OCI-M2 (cell line): ENCODE data around the gene JMJD6.
A peak's percentile ranks its signal among the peaks of the same experiment; 100 is the strongest.

Source experiments
- DNase-seq: peaks from one replicate; lab custom pipeline; 2025; ENCODE audit not compliant: unreplicated experiment; lab: John Stamatoyannopoulos, UW

JMJD6 gene

DNA sequence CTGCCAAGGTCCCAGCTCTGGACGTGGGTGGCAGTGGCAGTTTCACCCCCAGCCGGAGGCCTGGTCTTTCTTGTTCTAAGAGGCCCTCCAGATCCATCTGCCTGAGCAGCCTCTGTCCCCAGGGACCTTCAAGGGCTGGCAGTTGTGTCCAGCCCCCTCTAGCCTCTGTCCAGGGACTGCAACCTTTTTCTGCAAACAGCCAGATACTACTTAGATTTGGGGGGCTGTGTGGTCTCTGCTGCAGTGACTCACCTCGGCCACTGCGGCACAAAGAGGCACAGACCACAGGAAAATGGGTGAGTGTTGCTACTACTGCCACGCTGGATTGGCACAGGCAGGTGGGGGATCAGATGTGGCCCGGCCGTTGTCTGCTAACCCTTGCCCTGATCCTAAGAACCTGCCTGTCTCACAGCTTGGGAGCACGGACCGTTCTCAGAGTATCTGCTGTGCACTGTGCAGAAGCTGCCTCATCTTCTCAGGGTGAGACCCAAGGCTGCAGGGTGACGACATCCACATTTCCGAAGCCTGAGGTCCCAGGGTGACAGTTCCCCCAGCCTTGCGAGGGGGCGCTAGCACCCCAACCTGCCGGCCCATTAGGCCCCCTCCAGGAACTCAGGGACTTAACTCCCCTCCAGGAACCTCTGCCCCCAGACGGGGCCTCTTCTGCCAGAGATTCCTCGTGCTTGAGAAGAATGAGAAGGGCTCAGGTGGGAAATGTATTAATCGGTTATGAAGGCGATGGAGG is 43.2 kb downstream of the JMJD6 start:
- no peak for DNase-seq

DNA sequence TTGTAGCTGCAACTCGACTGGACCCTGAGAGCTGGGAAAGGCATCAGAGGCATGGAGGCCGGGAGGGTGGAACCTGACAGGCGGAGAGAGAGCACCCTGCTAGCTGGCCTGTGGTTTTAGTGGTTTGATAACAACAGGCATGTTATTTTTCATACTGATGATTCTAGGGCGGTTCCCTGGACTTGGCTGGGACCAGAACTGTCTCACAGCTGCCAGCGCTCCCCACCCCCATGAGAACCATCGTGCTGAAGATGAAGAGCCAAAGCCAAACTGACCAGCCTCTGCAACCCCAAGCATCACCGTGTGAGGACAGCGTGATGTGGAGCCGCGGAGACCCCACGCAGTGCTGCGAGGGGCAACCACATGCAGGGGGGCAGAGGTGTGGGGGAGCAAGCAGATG is 44.1 kb downstream of the JMJD6 start:
- no peak for DNase-seq

DNA sequence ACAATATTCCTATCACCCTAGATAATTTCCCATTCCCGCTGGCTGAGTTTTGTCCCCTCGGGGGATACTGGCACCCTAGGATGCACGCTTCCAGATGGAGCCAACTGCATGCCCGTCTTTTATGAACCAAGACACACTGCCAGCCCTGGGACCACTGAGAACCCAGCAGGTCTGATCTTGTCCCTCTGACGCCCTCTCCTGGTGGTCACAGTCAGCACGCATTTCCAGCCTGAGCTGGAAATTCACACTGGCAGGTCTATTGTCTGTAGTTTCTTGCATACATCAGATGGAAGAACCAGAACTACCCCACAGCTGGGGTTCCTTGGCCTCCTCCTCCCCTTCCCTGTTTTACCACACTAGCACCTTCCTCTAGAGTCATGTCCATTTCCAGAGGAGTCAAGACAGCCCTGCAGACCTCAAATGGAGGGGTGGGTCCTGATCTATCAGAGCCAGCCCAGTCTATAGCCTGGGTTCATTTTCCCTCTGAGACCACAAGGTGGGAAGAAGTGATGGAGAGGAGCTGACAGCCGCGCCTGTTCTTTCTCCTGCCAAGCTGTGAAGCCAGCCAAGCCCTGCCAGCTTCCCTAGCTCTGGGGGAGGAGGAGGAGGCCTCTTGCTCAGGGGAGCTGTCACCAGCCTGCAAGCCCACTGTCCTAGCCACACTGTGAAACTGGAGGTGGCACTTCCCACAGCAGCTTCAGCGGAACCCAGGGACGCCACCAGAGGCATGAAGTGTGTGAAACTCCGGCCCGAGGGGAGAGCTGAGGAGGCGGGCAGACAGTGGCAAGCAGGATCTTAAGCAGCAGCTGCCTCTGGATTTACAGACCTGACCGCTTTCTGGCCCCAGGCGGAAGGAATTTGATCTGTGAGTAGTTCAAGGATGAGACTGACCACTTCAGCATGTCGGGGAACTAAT is 44.9 kb downstream of the JMJD6 start:
- peak; percentile 55 for DNase-seq

DNA sequence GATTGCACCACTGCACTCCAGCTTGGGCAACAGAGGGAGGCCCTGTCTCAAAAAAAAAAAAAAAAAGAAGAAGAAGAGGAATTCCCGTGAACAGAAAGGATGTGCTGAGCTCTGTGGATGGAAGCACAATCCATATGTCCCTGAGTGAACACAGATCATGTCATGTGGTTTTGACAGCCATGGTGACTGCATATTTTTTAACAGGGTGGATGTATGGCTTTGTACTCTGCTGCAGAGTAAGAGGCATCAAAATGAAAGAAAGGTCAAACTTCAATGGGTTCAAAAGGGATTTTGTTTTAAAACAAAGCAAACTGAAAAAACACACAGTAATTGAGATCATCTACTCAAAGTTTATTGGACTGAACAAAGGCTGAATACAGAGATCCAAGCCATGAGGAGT is 47.2 kb downstream of the JMJD6 start:
- no peak for DNase-seq

DNA sequence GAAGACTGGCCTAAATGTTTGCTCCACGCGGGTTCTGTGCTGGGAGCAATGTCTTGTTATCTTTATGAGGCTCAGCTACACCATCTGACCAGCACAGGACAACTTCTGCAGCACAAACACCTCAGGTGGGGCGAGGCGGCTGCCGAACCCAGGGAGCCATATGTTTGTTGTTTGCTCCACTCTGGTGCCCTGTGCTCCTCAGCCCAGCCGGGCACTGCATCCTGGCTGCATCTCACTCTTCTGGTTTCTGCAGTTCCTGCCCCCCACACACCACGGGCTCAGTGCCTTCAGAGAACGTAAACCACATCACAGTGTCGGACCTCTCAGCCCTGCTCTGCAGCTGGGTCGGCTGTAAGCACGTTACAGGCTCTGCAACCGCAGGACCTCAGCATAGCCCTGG is 48.1 kb downstream of the JMJD6 start:
- DNase-seq: no peak

DNA sequence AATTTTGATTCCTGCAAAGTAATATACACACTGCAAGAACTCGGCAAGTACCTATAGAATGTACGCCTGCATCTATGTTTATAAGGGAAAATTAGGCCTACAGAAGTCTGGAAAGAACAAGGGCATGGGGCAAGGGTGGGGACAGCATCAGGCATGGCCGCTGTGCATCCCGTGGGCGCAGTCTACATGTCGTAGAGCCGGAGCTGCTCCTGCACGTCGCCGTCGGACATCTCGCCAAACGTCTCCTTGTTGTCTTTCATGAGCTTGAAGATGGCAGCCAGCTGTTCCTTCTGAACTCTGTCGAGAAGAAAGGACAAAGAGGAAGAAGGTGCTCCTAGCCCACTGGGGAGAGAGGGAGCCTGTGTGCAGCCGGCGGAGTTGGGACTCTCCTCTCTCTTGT is 49.0 kb downstream of the JMJD6 start:
- DNase-seq: no peak

DNA sequence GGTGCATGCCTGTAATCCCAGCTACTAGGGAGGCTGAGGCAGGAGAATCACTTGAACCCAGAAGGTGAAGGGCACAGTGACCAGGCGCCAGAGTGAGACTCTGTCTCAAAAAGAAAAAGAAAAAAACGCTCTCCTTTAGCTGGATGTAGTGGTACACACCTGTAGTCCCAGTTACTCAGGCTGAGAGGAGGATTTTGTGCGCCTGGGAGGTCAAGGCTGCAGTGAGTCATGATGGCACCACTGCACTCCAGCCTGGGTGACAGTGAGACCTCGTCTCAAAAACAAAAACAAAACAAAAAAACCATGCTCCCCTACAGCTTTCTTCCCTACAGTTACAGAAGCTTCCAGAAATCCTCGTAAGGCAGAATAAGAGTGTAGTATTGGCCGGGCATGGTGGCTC is 49.8 kb downstream of the JMJD6 start:
- no peak for DNase-seq

DNA sequence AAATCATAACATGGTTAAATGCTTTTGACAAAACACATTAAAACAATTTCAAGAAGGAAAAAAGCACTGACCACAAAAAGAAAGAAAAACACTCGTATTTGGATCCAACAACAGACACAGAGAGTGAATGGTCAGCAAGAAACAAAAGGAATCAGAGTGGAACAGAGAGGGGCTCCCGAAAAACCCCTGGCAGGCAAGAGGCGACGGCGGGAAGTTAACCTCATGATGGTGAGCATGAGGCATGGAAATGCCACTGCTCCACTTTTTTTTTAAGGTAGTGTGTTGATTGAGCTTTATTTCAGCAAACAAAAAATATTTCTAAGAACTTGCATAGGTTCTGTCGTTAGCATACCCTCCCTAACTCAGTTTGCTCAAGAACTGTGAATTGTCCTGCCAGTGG is 50.8 kb downstream of the JMJD6 start:
- no peak for DNase-seq

DNA sequence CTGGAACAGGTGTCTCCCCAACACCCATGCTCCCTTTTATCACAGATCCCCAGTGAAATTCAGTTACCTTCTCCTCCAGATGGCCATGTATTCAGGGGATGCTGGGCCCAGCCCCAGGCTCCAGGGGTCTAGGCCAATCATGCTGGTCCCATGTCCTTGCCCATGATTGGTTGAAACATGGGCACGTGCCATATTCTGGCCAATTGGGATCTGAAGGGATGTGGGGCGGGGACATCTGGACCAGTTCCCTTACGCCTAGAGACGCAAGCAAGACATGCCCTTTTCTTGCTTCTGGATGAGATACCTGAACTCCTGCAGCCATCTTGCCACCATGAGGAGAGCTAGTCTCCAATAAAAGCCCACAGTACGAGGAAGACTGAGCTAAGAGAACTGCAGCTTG is 51.8 kb downstream of the JMJD6 start:
- no peak for DNase-seq

DNA sequence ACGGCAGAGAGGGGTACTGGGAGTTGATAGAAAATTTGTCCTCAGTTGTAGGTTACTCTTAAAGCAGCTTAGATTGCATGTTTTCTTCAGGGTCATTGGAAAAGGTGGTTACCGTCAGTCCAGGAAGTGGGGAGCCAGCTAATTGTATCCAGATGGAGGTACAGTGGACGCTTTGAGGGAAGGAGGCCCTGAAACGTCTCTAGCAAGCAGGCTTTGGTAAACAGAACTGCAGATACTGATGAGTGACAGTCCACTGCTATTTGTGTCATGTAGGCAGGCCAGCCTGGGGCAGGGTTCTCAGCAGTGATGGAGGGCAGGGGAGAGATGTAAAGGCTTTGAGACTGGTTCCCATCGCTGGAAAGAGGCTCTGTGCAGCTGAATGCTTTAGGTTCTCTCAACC is 52.7 kb downstream of the JMJD6 start:
- DNase-seq: no peak

DNA sequence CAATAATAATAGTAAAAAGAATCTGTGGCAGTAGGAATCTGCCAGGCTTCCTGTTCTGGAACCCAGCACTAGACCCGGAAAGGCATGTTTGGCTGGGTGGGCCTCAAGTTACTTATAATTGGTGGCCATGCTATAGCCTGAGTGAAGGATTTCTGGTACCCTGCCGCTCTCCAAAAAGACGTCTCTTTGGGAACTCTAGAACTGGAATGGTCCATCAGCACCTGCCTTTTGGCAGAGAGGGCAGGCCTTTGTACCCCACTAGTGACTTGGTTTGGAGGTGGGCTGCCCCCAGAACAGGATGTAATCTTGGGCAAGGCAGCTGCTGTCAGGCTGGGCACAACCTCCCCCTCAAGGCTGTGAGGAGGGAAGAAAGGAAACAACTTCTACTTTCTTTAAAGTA is 53.5 kb downstream of the JMJD6 start:
- DNase-seq: no peak

DNA sequence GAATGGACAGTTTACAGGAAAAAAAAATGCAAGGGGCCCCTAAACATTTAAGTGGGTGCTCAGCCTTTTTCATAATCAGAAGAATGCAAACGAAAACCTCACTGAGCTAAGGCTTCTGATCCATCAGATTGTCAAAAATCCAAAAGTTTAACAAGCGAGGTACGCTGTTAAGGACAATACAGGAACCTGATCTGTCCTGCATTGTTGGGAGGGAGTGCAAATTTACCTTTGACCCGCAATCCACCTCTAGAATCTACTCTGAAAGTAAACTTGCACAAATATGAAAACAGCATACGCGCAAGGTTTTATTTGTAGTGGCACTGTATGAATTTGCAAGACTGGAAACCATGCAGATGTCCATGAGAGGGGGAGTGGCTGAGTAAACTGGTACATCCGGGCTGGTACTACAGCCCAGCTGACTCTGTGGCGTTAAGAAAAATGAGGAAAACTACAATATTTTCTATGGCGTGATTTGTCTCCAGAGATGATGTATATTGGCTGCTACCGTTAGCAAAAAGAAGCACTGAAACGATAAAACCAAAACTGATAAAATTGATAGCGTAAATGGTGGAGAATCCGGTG is 54.0 kb downstream of the JMJD6 start:
- DNase-seq: no peak

DNA sequence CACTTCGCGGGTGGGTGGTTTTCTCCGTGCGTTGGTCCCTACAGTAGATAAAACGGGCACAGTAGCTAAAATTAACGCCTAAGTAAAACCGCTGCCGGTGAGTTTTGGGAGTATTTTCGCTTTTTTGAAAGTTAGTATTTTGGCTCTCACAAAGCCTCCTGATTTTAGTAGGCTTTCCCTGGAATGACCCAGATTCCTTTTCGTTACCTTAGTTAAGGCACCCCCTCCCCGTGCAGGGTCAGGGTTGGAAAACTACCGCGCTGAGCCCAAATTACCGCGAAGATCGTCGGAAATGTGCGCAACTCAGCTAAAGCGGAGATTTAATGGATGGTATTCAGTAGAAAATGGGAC is 54.5 kb downstream of the JMJD6 start:
- no peak for DNase-seq

DNA sequence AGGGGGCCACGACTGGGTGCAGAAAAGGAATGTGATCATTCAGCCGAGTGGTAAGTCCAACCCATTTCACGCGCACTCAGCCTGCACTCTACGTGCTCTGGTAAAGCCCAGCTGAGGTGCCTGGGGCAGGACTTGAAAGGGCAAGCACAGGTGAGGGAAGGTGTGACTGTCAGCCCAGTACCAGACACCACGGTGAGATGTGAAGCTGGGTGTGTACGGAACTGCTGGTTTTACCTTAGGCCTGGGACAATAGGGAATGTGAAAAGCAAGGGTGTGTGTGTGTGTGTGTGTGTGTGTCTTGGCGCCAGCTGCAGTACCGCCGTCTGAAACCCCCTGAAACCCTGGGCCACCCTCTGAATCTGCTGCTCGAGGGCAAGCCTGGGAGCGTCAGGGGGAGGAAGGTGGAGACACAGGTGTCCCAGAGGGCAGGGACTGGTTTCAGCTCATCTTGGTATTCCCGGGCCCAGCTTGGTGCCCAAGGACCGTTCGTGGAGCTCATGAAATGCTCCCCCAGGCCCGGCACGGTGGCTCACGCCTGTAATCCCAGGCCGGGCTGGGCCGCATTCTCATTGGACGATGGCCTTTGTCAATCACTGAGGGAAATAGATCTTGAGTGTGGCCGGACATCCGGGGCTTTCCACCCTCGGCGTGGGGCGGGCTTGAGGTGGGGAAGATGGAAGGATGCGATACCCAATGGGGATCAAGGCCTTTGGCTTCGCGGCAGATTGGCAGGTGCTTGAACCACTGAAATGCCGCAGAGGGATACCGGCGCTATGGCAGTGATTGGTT is 55.1 kb downstream of the JMJD6 start:
- peak; percentile 84 for DNase-seq

DNA sequence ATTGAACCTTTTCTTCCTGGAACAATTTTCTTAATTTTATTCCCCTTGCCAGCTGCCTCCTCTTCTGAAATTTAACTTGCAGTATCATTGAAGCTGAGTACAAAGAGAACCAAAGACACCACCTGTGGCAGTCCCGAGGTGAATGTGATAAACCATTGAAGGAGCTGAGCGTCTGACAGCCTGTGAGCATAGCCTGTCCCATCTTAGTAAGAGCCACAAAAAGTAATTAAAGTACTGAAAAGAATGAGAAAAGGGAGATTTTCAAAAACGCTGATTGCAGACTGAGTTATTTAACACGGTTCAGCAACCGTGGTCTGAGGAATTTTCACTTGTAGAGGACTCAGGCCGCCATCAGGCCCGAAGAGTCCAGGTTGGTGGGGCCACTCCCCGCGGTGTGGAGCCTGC is 55.7 kb downstream of the JMJD6 start:
- DNase-seq: no peak

DNA sequence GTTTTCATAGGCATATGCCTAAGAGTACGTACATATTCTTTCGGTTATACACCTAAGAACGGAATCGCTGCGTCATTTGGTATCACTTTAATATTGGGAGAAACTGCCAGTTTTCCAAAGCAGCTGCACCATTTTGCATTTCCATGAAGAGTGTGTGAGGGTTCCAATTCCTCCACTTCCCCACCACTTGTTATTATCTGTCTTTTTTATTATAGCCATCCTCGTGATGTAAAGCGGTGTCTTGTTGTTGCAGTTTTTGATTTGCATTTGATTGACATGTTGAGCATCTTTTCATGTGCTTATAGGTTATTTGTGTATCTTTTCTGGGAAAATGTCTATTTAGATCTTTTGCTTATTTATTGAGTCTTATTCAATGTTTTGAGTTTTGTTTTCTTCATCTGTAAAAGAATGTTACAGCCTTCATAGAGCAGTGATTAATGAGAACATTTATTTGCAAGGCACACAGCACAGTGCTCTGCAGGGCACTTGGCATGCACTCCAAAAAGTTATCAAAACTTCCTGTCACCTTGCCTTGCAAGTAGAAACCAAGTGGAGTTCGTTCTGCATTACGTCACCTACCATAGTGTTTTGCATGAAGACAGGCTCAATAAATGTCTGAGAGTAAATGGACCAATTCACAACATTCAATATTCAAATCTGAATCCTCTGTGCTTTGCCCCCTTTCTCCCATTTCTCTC is 56.2 kb downstream of the JMJD6 start:
- DNase-seq: no peak
